H1 (cell line): ENCODE results near the gene PRRC2A. TPM values are rescaled to one million over a fixed set of nuclear protein-coding genes. Genes with fewer than 3 reads are reported as not detected.

ENCODE experiments used
- CTCF ChIA-PET: fragments of 300-600 bp; sonication (Branson Sonifier 250); formaldehyde crosslinking; loops from one replicate; lab custom pipeline; 2021; ENCODE audit not compliant: partially characterized antibody; lab: Charles Lee
- POLR2A ChIA-PET: fragments of 300-600 bp; sonication (Branson Sonifier 250); formaldehyde crosslinking; loops from one replicate; lab custom pipeline; 2021; ENCODE audit warnings: inconsistent platforms; ENCODE audit not compliant: partially characterized antibody; lab: Charles Lee
- DNase-seq, 2 experiments: peaks; one replicate each; pipeline versions ENCODE4 v3.0.0 to v3.0.0-alpha.2; 2010 to 2022; ENCODE audit warnings: low spot score in 2 of 2, low read depth in 1 of 2, mixed read lengths in 1 of 2
- FAIRE-seq: peaks from 2 replicates; lab custom pipeline; 2011; peaks lifted over from hg19 to GRCh38; lab: Jason Lieb, UNC
- H2AFZ ChIP-seq: 2 replicates; pipeline ENCODE4 v1.8.1; 2012; ENCODE audit warnings: low read length, inconsistent platforms
- H2AK5ac ChIP-seq: 2 replicates; pipeline ENCODE4 v1.6.1; 2013; ENCODE audit warnings: low read depth, low read length
- H2BK120ac ChIP-seq: replicated peaks from 2 replicates; pipeline ENCODE3; 2013; ENCODE audit warnings: low read depth, low read length, inconsistent platforms
- H2BK12ac ChIP-seq: 2 replicates; pipeline ENCODE4 v1.6.1; 2013; ENCODE audit warnings: low read depth, low read length
- H2BK15ac ChIP-seq: 2 replicates; pipeline ENCODE4 v1.6.1; 2013; ENCODE audit warnings: low read length
- H2BK20ac ChIP-seq: 2 replicates; pipeline ENCODE4 v1.6.1; 2013; ENCODE audit warnings: low read length
- H2BK5ac ChIP-seq: 2 replicates; pipeline ENCODE4 v1.6.1; 2013; ENCODE audit warnings: low read depth, low read length
- H3K14ac ChIP-seq: 2 replicates; pipeline ENCODE4 v1.6.1; 2013; ENCODE audit warnings: inconsistent platforms; ENCODE audit not compliant: insufficient read length
- H3K18ac ChIP-seq: 2 replicates; pipeline ENCODE4 v1.6.1; 2013; ENCODE audit warnings: low read length; ENCODE audit errors: extremely low read depth
- H3K23ac ChIP-seq: 2 replicates; pipeline ENCODE4 v1.6.1; 2013; ENCODE audit warnings: inconsistent platforms; ENCODE audit not compliant: insufficient read length
- H3K23me2 ChIP-seq: 2 replicates; pipeline ENCODE4 v1.6.1; 2013; ENCODE audit warnings: low read depth, low read length
- H3K27ac ChIP-seq: 2 replicates; pipeline ENCODE4 v1.6.1; 2011; ENCODE audit warnings: low read depth, low read length, inconsistent platforms
- H3K27me3 ChIP-seq, 4 experiments: replicated peaks in 1 of 4; 1 replicate in 1 of 4; 2 replicates in 3 of 4; pipeline versions ENCODE4 v1.6.1 to v1.8.1; 2011 to 2013; ENCODE audit warnings: low read length in 3 of 4, mild to moderate bottlenecking in 3 of 4, inconsistent platforms in 2 of 4, mixed read lengths in 2 of 4, moderate library complexity in 1 of 4; ENCODE audit not compliant: control insufficient read depth in 3 of 4, insufficient read depth in 3 of 4; ENCODE audit errors: extremely low read depth in 1 of 4
- H3K36me3 ChIP-seq, 4 experiments: 2 replicates each; pipeline versions ENCODE4 v1.6.1 to v1.8.1; 2011 to 2013; ENCODE audit warnings: mild to moderate bottlenecking in 4 of 4, low read length in 3 of 4, moderate library complexity in 2 of 4, control low read depth in 1 of 4, inconsistent platforms in 1 of 4; ENCODE audit not compliant: insufficient read depth in 4 of 4, control insufficient read depth in 2 of 4
- H3K4ac ChIP-seq: replicated peaks from 2 replicates; pipeline ENCODE3; 2013; ENCODE audit warnings: low read length, low read depth, mixed read lengths, inconsistent platforms; ENCODE audit not compliant: insufficient read length
- H3K4me1 ChIP-seq, 4 experiments: replicated peaks in 1 of 4; 1 replicate in 1 of 4; 2 replicates in 3 of 4; pipeline versions ENCODE4 v1.6.1 to v1.8.1; 2011 to 2013; ENCODE audit warnings: low read length in 3 of 4, inconsistent platforms in 2 of 4, mixed read lengths in 1 of 4; ENCODE audit not compliant: insufficient read depth in 4 of 4, control insufficient read depth in 3 of 4
- H3K4me2 ChIP-seq, 2 experiments: 2 replicates each; pipeline versions ENCODE4 v1.6.1 to v1.8.1; 2011 to 2013; ENCODE audit warnings: low read depth in 2 of 2, low read length in 2 of 2, control low read depth in 1 of 2, inconsistent platforms in 1 of 2, mild to moderate bottlenecking in 1 of 2; ENCODE audit not compliant: insufficient read depth in 1 of 2
- H3K4me3 ChIP-seq, 4 experiments: fragments of 200-600, 300-600 bp in 1 of 4; sonication (generic), shearing (Covaris generic), sonication (Bioruptor Twin) in 1 of 4; 2 replicates each; pipeline versions ENCODE4 v1.5.1 to v1.8.1; 2011 to 2016; ENCODE audit warnings: low read length in 4 of 4, low read depth in 3 of 4, control low read depth in 2 of 4, inconsistent platforms in 2 of 4, mild to moderate bottlenecking in 2 of 4, mixed read lengths in 1 of 4, moderate library complexity in 1 of 4; ENCODE audit not compliant: insufficient read depth in 2 of 4; ENCODE audit errors: extremely low read depth in 1 of 4
- H3K56ac ChIP-seq: replicated peaks from 2 replicates; pipeline ENCODE3; 2013; ENCODE audit warnings: low read depth, mild to moderate bottlenecking, mixed read lengths, low read length, inconsistent platforms; ENCODE audit not compliant: insufficient read length
- H3K79me1 ChIP-seq: 2 replicates; pipeline ENCODE4 v1.6.1; 2013; ENCODE audit warnings: low read depth, low read length, control low read depth
- H3K79me2 ChIP-seq, 2 experiments: 2 replicates each; pipeline versions ENCODE4 v1.6.1 to v1.8.1; 2012 to 2013; ENCODE audit warnings: low read length in 2 of 2, mild to moderate bottlenecking in 2 of 2, inconsistent platforms in 1 of 2; ENCODE audit not compliant: insufficient read depth in 2 of 2, control insufficient read depth in 1 of 2
- H3K9ac ChIP-seq, 4 experiments: replicated peaks in 1 of 4; 1 replicate in 1 of 4; 2 replicates in 3 of 4; pipeline versions ENCODE4 v1.6.1 to v1.8.1; 2011 to 2013; ENCODE audit warnings: low read depth in 3 of 4, low read length in 3 of 4, control low read depth in 2 of 4, mild to moderate bottlenecking in 2 of 4, moderate library complexity in 2 of 4, inconsistent platforms in 1 of 4; ENCODE audit errors: extremely low read depth in 1 of 4
- H3K9me3 ChIP-seq, 2 experiments: 2 replicates each; pipeline versions ENCODE4 v1.6.1 to v1.8.1; 2012 to 2013; ENCODE audit warnings: mild to moderate bottlenecking in 2 of 2, moderate library complexity in 2 of 2, control low read depth in 1 of 2, inconsistent platforms in 1 of 2, low read depth in 1 of 2, low read length in 1 of 2, mixed read lengths in 1 of 2; ENCODE audit not compliant: insufficient read depth in 2 of 2
- H4K20me1 ChIP-seq, 2 experiments: replicated peaks in 1 of 2; 2 replicates each; pipeline versions ENCODE3 to v1.8.1; 2011 to 2013; ENCODE audit warnings: inconsistent platforms in 2 of 2, low read length in 2 of 2, mild to moderate bottlenecking in 1 of 2; ENCODE audit not compliant: insufficient read depth in 2 of 2, control insufficient read depth in 1 of 2
- H4K5ac ChIP-seq: 2 replicates; pipeline ENCODE4 v1.6.1; 2013; ENCODE audit warnings: low read length, low read depth, mixed read lengths, inconsistent platforms; ENCODE audit not compliant: insufficient read length
- H4K8ac ChIP-seq: 2 replicates; pipeline ENCODE4 v1.8.0; 2013; ENCODE audit warnings: mild to moderate bottlenecking, moderate library complexity, low read length, inconsistent platforms; ENCODE audit not compliant: insufficient read depth; ENCODE audit errors: extremely low read depth
- H4K91ac ChIP-seq: replicated peaks from 2 replicates; pipeline ENCODE3; 2013; ENCODE audit warnings: low read length, mixed read lengths, inconsistent platforms; ENCODE audit not compliant: insufficient read length
- BACH1 ChIP-seq: IDR thresholded peaks from 2 replicates; pipeline ENCODE4 v1.6.1; 2012; ENCODE audit warnings: low read length, improper control_type of control experiment
- CBX8 ChIP-seq: fragments of 300-800, 300-1000 bp; sonication (generic); IDR thresholded peaks from 2 replicates; pipeline ENCODE4 v1.7.1; 2016; ENCODE audit warnings: low read depth, low read length, borderline replicate concordance
- CTBP2 ChIP-seq: IDR thresholded peaks from 2 replicates; pipeline ENCODE4 v1.7.0; 2011; ENCODE audit warnings: borderline replicate concordance, mild to moderate bottlenecking, moderate library complexity, mixed read lengths, low read length; ENCODE audit not compliant: insufficient read depth, insufficient read length
- PHF8 ChIP-seq: fragments of 200-600 bp; sonication (generic); conservative IDR thresholded peaks from 2 replicates; pipeline ENCODE4 v1.7.1; 2012; ENCODE audit warnings: low read depth, mild to moderate bottlenecking, inconsistent platforms, low read length, moderate library complexity
- POLR2A ChIP-seq, 2 experiments: IDR thresholded peaks; 1 replicate in 1 of 2; 2 replicates in 1 of 2; pipeline ENCODE4 v1.6.1; 2011; ENCODE audit warnings: low read depth in 2 of 2, low read length in 2 of 2, mild to moderate bottlenecking in 2 of 2; ENCODE audit errors: control extremely low read depth in 1 of 2
- RNF2 ChIP-seq: fragments of 200-900, 300-1000 bp; sonication (generic); IDR thresholded peaks from 2 replicates; pipeline ENCODE4 v1.7.1; 2016; ENCODE audit warnings: borderline replicate concordance, low read depth, mild to moderate bottlenecking, antibody characterized with exemption, low read length; ENCODE audit not compliant: poor library complexity, severe bottlenecking; ENCODE audit errors: missing control alignments
- SIX5 ChIP-seq: IDR thresholded peaks from 2 replicates; pipeline ENCODE4 v1.6.1; 2011; ENCODE audit warnings: mild to moderate bottlenecking, low read depth, low read length
- TAF1 ChIP-seq: IDR thresholded peaks from 2 replicates; pipeline ENCODE4 v1.6.1; 2011; ENCODE audit warnings: mild to moderate bottlenecking, low read depth, low read length
- YY1 ChIP-seq: IDR thresholded peaks from 2 replicates; pipeline ENCODE4 v1.6.1; 2011; ENCODE audit warnings: low read depth, mild to moderate bottlenecking, low read length
- WGBS, 2 experiments: shearing (Covaris generic) in 1 of 2; methylation state at CpG; one replicate each; pipeline versions ENCODE4 v1.1.6 to v1.1.7; 2013 to 2015; ENCODE audit warnings: low lambda C conversion rate in 2 of 2, mixed read lengths in 2 of 2, inconsistent platforms in 1 of 2, low coverage in 1 of 2, missing lambda C conversion rate in 1 of 2; ENCODE audit not compliant: insufficient replicate concordance in 2 of 2, insufficient coverage in 1 of 2, insufficient read length in 1 of 2; ENCODE audit errors: extremely low coverage in 1 of 2, missing lambda C conversion rate in 1 of 2; 5-methylcytosine and 5-hydroxymethylcytosine counted together
- polyA plus RNA-seq, 7 experiments: library from polyadenylated mRNA; depleted of rRNA in 3 of 7; stranded (reverse) in 5 of 7; unstranded in 2 of 7; fragments of >200 nt in 5 of 7; fragments of 200-250 nt in 2 of 7; gene quantifications; 1 replicate in 5 of 7; 2 replicates in 1 of 7; 4 replicates in 1 of 7; pipeline versions ENCODE4 v1.2.1 to v1.2.3, GENCODE V29; 2011 to 2013; ENCODE audit warnings: missing spikeins in 2 of 7, mixed read lengths in 2 of 7
- total RNA-seq: library from RNA; stranded (reverse); fragmentation: NEBNext Ultra II Directional; extraction: Animal tissue kit (Norgen Biotek cat#: 25700); gene quantifications from 2 replicates; pipeline ENCODE4 v1.2.1, GENCODE V29; 2021
- TF ChIP-seq, protein P1 (sequence below): IDR thresholded peaks from 2 replicates; pipeline ENCODE4 v1.6.1; 2012; ENCODE audit warnings: low read length, inconsistent platforms

Gene PRRC2A
- total and polyA plus RNA-seq, 2 of the 8 experiments (the other 6 are each of a cell fraction or from before 2014, with no cell fraction given): 118 to 300 TPM

DNA sequence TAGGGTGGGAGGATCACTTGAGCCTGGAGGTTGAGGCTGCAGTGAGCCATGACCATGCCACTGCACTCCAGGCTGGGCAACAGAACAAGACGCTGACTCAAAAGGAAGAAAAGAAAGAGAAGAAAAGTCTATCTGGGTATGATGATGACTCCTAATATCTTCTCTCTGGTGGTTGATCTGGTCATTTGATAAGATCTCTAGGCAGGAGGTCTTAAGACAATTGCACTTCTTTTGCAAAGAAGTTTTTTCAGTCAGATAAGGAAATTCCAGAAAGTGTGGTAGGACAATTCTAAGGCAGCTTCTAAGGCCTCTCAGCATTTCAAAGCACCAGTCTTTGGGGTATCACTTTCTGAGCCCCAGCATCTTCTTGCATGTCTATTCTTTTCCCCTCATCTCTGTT lies 13.2 kb upstream of the PRRC2A start:
- Histone ChIP-seq H3K27ac (no peak overlapping the region), H4K5ac (no peak overlapping the region), H3K56ac (no peak overlapping the region), H3K36me3 (no peaks in the 10 kb centered on the region), H2BK15ac (no peak overlapping the region), H3K4me3 (no peak overlapping the region), H3K79me1 (no peaks in the 10 kb centered on the region), H4K20me1 (no peaks in the 10 kb centered on the region), H3K27me3 (no peaks in the 10 kb centered on the region; a peak in 1 of 7 replicates), H2BK20ac (no peak overlapping the region), H2BK12ac (no peak overlapping the region), H2BK5ac (no peak overlapping the region)
- POLR2A ChIA-PET: interaction anchor here (1.3 to 1.5 kb wide), 5 partner anchors 11 to 32 kb away, joined by 3 to 5 read pairs (median 3); no protein-coding TSS in a partner anchor
- WGBS, 2 experiments: 58% methylated on average over 1 of the region's 1 CpG; no CpG with 5 or more reads in 1 of the 2 experiments
- TF ChIP-seq POLR2A (IDR thresholded peaks at IDR 0.05; ENCODE audit: control extremely low read depth in 1 of 2, low read depth in 2 of 2, low read length in 2 of 2): no peak
- no peak for TF ChIP-seq CBX8
- TF ChIP-seq YY1: no peak
- no peak for TF ChIP-seq CTBP2
- TF ChIP-seq BACH1: no peak
- TF ChIP-seq SIX5: no peak
- no peak for TF ChIP-seq TAF1
- no peak for TF ChIP-seq PHF8
- TF ChIP-seq, protein P1, sequence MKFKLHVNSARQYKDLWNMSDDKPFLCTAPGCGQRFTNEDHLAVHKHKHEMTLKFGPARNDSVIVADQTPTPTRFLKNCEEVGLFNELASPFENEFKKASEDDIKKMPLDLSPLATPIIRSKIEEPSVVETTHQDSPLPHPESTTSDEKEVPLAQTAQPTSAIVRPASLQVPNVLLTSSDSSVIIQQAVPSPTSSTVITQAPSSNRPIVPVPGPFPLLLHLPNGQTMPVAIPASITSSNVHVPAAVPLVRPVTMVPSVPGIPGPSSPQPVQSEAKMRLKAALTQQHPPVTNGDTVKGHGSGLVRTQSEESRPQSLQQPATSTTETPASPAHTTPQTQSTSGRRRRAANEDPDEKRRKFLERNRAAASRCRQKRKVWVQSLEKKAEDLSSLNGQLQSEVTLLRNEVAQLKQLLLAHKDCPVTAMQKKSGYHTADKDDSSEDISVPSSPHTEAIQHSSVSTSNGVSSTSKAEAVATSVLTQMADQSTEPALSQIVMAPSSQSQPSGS: no peak
- no peak for TF ChIP-seq RNF2
- TF ChIP-seq, all 59 proteins: peak for 0
- Histone ChIP-seq H3K79me2 (no peaks in the 10 kb centered on the region), H3K4me2 (no peak overlapping the region), H3K23ac (no peak overlapping the region), H2AK5ac (no peak overlapping the region), H3K4me1 (no peaks in the 10 kb centered on the region), H4K91ac (no peak overlapping the region), H2AFZ (no peak overlapping the region), H3K9me3 (no peaks in the 10 kb centered on the region), H3K4ac (no peak overlapping the region), H4K8ac (no peak overlapping the region), H3K14ac (no peak overlapping the region), H3K9ac (no peak overlapping the region), H3K18ac (no peak overlapping the region), H2BK120ac (no peak overlapping the region), H3K23me2 (no peaks in the 10 kb centered on the region)
- CTCF ChIA-PET: interaction anchor here (0.6 to 21.1 kb wide), 7 partner anchors 8 to 84 kb away, joined by 3 to 613 read pairs (median 6); partner anchors contain the start of genes AIF1, ATP6V1G2, DDX39B and NFKBIL1
- FAIRE-seq (no peak), DNase-seq (no peak)
